Measurements from ENCODE around the gene CACNB2.
"Not testable (repeated sequence)": the region's sequence is repeated elsewhere in the genome, so short reads cannot be mapped to it uniquely, and the experiment has no call there.

The CACNB2 gene

DNA sequence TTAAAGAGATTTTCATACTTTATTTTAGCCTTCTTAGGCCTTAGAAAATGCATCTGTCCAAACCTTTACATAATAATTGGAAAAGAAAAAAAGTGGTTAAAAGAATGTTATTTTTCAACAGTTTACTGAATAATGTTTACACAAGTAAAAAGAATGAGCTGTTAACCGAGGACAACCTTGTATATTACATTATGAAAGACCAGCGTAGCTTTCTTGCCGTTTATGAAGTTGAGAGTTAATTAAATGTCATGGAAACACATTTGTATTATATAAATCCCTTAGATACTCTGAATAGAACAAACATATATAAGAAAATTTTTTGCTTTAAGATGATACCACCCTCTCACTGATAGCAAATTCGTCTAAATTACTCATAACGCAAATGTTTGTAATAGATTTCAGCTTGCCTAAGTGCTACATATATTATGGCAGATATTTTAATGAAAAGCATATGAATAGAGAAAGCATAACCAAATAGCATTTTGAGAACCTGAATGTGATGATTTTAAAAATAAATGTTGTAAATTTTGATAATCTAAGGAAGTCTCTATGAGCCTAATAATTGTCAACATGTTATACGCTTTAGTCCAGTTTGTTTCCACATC is 9.1 kb downstream of the CACNB2 start:
- DNase-seq = no peak

- no peak for DNase-seq
These were observed 11.2 kb downstream of the CACNB2 start for GRCh38 chr10:18151356-18151890.

GRCh38 chr10:18153381-18153780 is 13.2 kb downstream of the CACNB2 start:
- DNase-seq = not testable (repeated sequence)

GRCh38 chr10:18155321-18155720 is 15.1 kb downstream of the CACNB2 start:
- no peak for DNase-seq

DNA sequence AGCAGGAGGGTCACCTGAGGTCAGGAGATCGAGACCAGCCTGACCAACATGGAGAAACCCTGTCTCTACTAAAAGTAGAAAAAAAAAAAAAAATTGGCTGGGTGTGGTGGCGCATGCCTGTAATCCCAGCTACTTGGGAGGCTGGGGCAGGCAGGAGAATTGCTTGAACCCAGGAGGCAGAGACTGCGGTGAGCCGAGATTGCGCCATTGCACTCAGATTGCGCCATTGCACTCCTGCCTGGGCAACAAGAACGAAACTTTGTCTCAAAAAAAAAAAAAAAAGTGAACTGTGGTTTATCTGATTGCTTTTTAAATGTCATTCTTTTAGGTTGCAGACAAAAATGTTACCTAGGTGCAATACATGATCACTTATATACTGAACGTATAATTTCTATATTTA is 16.6 kb downstream of the CACNB2 start:
- DNase-seq = not testable (repeated sequence)

- no peak for DNase-seq
These were observed 17.7 kb downstream of the CACNB2 start for GRCh38 chr10:18157881-18158280.

DNA sequence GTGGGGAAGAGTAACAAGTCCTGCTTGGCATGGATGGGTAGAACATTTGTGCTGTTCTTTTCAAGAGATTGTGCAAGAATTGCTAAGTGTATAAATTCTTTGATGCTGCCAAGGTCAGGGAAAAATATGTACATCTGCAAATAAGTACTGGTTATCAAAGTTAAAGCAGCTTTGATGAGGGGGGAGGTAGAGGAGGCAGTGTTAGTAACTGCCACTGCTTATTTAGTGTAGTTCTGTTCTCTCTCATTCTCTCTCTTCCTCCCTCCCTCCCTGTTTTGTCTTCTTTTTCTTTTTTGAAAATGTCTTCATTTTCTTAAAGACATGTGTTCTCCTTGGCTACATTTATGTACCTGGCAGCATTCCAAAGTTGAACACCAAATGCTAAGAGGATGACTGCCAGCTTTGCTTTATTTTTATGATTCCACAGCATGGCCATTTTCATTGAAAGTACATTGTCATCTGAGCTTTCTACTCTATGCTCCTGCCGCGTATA is 18.6 kb downstream of the CACNB2 start:
- no peak for DNase-seq

GRCh38 chr10:18159557-18159956 is 19.3 kb downstream of the CACNB2 start:
- no peak for DNase-seq

GRCh38 chr10:18162021-18162627 is 21.9 kb downstream of the CACNB2 start:
- no peak for DNase-seq

DNA sequence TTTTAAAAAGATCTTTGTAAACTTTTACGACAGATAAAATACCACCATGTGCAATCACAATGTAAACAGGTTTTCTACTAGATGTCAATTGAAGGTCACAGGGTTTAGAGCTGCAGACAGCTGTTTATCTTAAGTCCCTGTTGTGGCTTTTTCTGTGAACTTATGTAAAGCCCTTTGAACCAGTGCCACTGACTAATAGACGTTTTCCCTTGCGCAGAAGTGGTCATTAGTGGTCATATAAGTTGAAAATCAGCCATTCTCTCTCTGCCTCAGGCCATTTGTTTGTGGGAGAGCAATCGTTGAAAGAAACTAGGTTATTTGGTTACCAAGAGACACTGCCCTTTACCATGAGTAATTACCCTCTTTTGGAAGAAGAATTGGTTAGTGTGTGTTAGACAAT is 23.9 kb downstream of the CACNB2 start:
- DNase-seq = no peak

GRCh38 chr10:18164748-18165361 is 24.6 kb downstream of the CACNB2 start:
- no peak for DNase-seq

DNA sequence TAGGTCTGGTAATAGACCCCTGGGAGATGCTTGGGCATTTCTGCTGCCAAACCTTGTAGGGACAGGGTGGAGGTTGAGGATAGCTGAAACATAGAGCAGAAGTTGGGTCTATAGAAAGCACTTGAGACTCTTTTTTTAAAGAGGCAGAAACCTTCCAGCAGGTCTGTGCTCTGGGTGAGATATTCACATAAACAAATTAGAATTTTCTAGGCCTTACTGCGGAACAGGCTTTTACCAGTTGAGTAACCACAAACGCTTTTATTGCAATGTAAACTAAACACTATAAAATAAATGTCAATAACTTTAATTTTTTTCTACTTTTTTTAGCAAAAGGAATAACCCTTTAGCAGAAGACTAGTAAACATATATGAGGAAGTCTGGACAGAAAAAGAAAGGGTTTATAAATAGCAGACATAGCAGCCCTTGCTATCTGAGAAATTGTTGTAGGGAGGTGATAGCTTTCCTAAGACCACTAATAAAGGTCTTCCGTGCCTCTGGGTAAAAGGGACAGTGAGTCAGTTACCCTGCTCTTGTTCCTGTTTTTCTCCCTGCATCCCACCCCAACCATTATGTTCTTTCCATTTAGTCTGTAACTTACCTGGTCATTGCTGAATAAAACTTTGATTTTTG is 38.7 kb downstream of the CACNB2 start:
- no peak for DNase-seq

DNA sequence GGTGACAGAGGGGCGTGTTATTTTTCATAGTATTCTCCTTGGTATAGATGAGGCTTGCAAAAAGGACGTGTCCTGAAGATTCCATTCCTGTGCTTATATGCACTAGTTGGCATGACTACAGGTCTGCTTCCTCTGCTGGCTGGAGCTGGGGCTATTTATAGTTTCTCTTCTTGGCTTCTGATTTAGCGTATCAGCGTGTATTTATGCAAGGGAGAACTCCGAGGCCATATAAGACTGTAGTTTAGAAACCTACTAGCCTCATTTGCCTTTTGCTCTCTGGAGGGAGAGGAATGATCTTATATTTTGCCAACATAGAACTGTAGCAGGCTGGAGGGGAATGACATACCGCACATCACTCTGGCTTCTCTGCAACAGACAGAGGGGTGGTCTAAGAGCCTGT is 39.7 kb downstream of the CACNB2 start:
- peak; percentile 30 to 64 for DNase-seq

DNA sequence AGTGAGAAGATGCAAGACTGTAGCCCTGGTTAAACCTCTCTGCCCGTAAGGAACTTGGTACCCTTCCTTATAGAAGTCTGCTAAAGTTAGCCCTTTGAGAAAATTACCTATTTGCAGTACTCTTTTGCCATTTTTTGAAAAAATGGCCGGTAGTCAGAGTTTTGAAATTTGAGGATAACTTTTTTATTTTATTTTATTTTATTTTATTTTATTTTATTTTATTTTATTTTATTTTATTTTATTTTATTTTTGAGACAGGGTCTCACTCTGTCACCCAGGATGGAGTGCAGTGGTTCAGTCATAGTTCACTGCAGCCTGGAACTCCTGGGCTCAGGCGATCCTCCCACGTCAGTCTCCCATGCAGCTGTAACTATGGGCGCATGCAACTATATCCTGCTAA is 41.2 kb downstream of the CACNB2 start:
- not testable (repeated sequence) for DNase-seq

DNA sequence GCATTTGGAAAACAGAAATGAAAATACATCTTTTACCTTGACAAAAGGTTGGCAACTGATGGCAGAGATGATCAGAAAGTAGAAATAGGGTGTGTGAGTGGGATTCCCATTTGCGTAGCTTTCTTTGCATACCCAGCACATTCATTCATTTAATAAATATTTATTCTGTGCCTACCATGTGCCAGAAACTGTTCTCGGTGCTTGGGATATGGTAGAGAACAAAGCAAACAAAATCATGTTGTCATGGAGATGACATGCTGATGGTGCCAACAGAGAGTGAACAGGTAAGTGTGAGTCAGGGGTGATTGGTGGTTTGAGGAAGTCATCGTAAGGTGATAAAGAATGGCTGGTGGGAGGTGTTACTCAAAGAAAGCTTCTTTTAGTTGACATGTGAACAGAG is 45.4 kb downstream of the CACNB2 start:
- DNase-seq = no peak

DNA sequence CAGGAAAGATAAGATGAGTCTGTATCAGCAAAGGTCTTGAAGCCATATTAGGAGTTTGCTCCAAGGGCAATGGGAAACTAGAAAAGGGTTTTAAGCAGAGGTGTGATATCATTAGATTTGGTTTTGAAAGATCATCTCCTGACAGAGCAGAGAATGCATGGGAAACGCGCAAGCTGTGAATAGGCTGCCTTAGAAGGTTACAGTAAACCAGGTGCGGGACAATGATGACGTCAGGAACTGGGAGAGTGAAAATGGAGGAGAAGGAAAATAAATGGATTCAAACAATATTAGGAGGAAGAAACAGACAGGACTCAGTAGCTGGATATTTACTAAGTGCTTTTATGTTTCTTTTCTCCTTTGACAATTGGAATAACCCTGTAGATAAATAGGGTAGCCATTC is 50.6 kb downstream of the CACNB2 start:
- no peak for DNase-seq

GRCh38 chr10:18194634-18195033 is 54.4 kb downstream of the CACNB2 start:
- no peak for DNase-seq

DNA sequence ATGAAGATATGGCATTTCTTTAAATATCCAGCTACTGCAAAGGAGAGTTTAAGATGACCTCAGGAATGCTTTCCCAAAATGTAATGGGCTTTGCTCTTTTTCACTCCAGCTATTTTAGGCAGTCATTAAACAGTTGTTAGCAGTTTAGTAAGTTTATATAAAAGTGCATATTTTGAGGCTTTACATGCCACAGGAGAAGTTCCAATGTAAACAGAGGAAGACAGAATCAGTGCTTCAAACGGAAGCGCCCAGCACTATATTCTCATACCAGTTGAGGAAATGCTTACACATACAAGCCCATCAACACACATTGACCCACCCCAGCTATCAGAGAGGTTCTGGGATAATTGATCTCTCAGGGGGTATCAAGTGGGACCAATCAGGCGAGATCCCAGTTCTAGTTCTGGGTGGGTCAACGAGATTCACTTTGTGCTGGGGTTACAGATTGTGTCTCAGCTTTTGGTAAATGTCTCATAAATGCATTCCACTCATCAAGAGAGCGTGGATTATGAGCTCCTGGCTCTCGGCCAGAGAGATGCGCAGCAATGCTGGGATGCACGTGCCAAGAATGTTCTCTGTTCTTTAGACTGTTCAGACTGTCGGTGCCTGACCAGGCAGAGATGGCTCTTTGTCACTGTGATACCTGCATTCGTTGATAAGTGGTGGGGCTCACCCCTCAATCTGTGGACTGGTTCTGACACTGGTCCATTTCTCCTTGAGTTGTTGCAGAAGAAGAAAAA is 55.0 kb downstream of the CACNB2 start:
- no peak for DNase-seq

GRCh38 chr10:18196806-18197550 is 56.8 kb downstream of the CACNB2 start:
- no peak for DNase-seq

DNA sequence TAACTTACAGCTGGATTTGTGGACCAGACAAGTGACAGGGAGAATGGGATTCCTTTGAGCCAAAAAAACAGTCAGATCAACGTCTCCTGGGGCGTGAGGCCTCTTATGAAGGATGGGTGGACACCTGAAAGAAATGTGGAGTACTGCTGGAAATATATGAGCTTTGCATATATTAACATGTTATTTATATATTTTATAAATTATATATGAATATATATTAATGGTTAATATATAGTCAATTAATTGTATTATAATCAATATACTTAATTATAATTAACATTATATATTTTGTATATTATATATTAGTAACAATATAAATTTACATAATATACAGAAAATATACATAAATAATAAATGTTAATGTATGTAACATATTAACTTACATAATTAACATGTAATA is 57.5 kb downstream of the CACNB2 start:
- DNase-seq = no peak

GRCh38 chr10:18201877-18202276 is 61.7 kb downstream of the CACNB2 start:
- DNase-seq = no peak

Data from cerebellar nuclear complex (tissue), 1 donor.